HG03457 (cell line): ENCODE results near the gene RPS8.
"Not testable (repeated sequence)": the region's sequence is repeated elsewhere in the genome, so short reads cannot be mapped to it uniquely, and the experiment has no call there.

Source experiments
- ATAC-seq: cut with Tn5 transposase; IDR thresholded peaks from one replicate; pipeline ENCODE4 v1.9.1; 2021; ENCODE audit warnings: moderate number of reproducible peaks; ENCODE audit not compliant: unreplicated experiment

The RPS8 gene

GRCh38 chr1:44802306-44803061, 27.1 kb downstream of the RPS8 start:
- no peak for ATAC-seq

- ATAC-seq: no peak
These were observed 27.6 kb downstream of the RPS8 start for GRCh38 chr1:44803062-44803311.

GRCh38 chr1:44803312-44804095, 28.2 kb downstream of the RPS8 start:
- no peak for ATAC-seq

- no peak for ATAC-seq
These were observed 30.1 kb downstream of the RPS8 start for GRCh38 chr1:44805311-44806024.

GRCh38 chr1:44806025-44806703, 30.8 kb downstream of the RPS8 start:
- ATAC-seq: no peak

- no peak for ATAC-seq
These were observed 31.5 kb downstream of the RPS8 start, which contains the start of gene DYNLT4 for GRCh38 chr1:44806704-44807363. Gene DYNLT4, minus strand, starts transcription at chr1:44807351. Its CDS starts 683 bp downstream, at chr1:44806668.

- ATAC-seq: no peak
These were observed 32.2 kb downstream of the RPS8 start for GRCh38 chr1:44807364-44808062.

- ATAC-seq: no peak
These were observed 33.0 kb downstream of the RPS8 start, which contains the start of gene BTBD19 for GRCh38 chr1:44808063-44808937. Gene BTBD19, plus strand, starts transcription at chr1:44808523. Its CDS starts 298 bp downstream, at chr1:44808821.

GRCh38 chr1:44808938-44809917, 33.9 kb downstream of the RPS8 start:
- no peak for ATAC-seq

- ATAC-seq: no peak
These were observed 34.9 kb downstream of the RPS8 start for GRCh38 chr1:44810101-44810761.

GRCh38 chr1:44810762-44811105, 35.4 kb downstream of the RPS8 start:
- not testable (repeated sequence) for ATAC-seq

GRCh38 chr1:44811234-44811633, 35.9 kb downstream of the RPS8 start:
- ATAC-seq: no peak

- no peak for ATAC-seq
These were observed 37.6 kb downstream of the RPS8 start for GRCh38 chr1:44812822-44813543.

- not testable (repeated sequence) for ATAC-seq
These were observed 40.6 kb downstream of the RPS8 start for GRCh38 chr1:44815926-44816325.

GRCh38 chr1:44817307-44817706, 42.0 kb downstream of the RPS8 start:
- ATAC-seq: no peak

- no peak for ATAC-seq
These were observed 42.6 kb downstream of the RPS8 start for GRCh38 chr1:44817771-44818495.
